OCI-LY3 (cell line): ENCODE measurements around the gene MPC1.

Experiments used
- CTCF ChIP-seq: fragments of 200-600, 300-600 bp; sonication (generic); IDR thresholded peaks from 2 replicates; pipeline ENCODE4 v1.5.1; 2014; ENCODE audit warnings: antibody characterized with exemption, low read length, low read depth
- EZH2phosphoT487 ChIP-seq: fragments of 200-600 bp; shearing (Covaris generic); IDR thresholded peaks from 2 replicates; pipeline ENCODE4 v1.6.1; 2018; ENCODE audit warnings: antibody characterized with exemption, mixed run types, low read depth

GRCh38 chr6:166419286-166419685 lies 36.5 kb upstream of the MPC1 start:
- TF ChIP-seq CTCF (no peak), EZH2phosphoT487 (no peak)
